Measurements from ENCODE around the gene CASK.

GRCh38 chrX:41825796-41826195 is 97.6 kb downstream of the CASK start:
- TF ChIP-seq EZH2 (IDR thresholded peaks at IDR 0.05): no peak
- TF ChIP-seq POLR2AphosphoS5 (IDR thresholded peaks at IDR 0.05; ENCODE audit: borderline replicate concordance, low read depth, low read length): no peak
